Fibroblast of lung (primary cell): ENCODE data around the gene EBI3.

Source experiments
- CTCF ChIP-seq, 2 donors: IDR thresholded peaks in 1 of 2; conservative IDR thresholded peaks in 1 of 2; 1 replicate in 1 of 2; 2 replicates in 1 of 2; pipeline ENCODE4 v1.5.1; 2011 to 2012; ENCODE audit warnings: low read length in 2 of 2, control low read depth in 1 of 2, inconsistent platforms in 1 of 2, low read depth in 1 of 2, mild to moderate bottlenecking in 1 of 2
- EZH2 ChIP-seq: IDR thresholded peaks from 2 replicates; pipeline ENCODE4 v1.5.1; 2012; ENCODE audit warnings: low read length, control low read depth, mild to moderate bottlenecking; ENCODE audit errors: missing control alignments

GRCh38 chr19:4182084-4182810 is 47.1 kb upstream of the EBI3 start, which contains the start of the genes ANKRD24 and SIRT6:
- TF ChIP-seq EZH2 (no peak), CTCF (conservative IDR thresholded peaks at IDR 0.05 in 1 of 2, IDR thresholded peaks at IDR 0.05 in 1 of 2; ENCODE audit: low read depth in 1 of 2, low read length in 2 of 2) (no peak)
